Stimulated activated CD8-positive, alpha-beta memory T cell treated with anti-CD3 and anti-CD28 coated beads, Interleukin-4, amount 100 ng/mL, for 24 hours (primary cell): ENCODE measurements around the gene C1orf87.

Experiments
- DNase-seq: peaks from one replicate; pipeline ENCODE4 v3.0.0-alpha.2; 2020; ENCODE audit warnings: low read depth

C1orf87 gene

DNA sequence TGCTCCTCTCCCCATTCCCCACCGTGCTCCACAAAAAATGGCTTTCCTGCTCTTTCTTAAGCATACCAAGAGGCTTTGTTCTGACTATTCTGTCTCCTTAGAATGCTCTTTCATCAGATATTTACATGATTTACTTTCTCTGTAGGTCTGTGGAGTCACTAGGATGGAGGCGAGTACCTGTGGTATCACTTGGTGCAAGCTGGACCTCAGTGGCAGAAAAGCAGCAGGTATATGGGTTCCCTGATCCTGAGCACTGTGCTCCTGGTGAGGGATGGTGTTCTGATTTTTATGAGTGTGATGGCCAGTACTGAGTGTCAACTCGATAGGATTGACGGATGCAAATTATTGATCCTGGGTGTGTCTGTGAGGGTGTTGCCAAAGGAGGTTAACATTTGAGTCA is 10.0 kb downstream of the C1orf87 start:
- DNase-seq = no peak

DNA sequence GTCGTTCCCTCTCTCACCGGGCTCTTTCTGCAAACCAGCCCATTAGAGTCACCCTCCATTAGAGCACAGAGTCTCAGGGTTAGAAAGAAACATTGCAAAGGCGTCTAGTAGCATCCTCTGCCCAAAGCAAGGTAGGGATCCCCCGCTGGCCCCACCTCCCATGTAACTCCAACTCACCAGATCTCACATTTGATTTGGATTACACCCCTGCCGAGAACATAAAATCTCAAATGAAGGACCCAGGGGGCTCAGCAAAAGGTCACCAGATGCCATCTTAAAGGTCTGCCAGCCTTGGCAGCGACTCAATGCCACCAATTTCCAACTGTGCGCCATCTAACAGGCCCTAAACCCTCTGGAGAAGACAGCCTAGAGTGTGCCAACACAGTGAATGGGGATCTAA is 14.1 kb downstream of the C1orf87 start:
- DNase-seq = no peak

DNA sequence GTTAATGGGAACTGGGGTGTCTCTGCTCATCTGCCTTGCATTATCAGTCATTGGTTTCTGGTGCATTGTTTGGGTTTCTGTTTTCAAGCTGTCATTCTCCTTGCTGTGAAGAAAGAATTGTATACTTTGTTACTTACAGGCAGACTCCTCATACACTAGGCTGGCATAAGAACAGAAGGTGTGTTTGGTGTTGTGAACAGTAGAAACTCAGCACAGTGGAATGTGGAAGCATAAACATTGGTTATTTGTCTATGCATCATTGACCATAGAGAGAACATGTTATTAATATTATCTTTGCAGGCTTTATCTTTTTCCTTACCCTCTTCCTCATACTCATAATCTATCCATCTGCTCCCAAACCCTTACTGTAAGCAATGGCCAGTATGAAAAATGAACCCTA is 18.2 kb downstream of the C1orf87 start:
- DNase-seq = no peak

DNA sequence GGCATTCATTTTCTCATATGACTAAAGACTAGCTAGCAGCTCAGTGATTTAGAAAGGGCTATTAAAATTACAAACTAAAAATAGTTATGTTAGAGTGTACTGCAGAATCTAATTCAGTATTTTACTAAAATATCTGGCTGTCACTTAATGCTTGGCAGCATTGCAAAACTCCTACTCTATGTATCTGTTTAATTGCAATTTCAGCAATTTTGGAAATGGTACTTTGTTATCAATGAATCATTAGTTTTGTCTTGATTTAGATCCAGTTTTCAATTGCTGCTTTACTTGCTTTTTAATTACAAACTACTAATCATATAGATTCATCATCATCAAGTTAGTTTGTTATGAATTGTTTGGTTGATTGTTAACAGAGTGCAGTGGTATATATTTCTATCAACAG is 19.2 kb downstream of the C1orf87 start:
- DNase-seq = no peak

- DNase-seq = no peak
Observed at GRCh38 chr1:60052601-60053000, 21.0 kb downstream of the C1orf87 start.

DNA sequence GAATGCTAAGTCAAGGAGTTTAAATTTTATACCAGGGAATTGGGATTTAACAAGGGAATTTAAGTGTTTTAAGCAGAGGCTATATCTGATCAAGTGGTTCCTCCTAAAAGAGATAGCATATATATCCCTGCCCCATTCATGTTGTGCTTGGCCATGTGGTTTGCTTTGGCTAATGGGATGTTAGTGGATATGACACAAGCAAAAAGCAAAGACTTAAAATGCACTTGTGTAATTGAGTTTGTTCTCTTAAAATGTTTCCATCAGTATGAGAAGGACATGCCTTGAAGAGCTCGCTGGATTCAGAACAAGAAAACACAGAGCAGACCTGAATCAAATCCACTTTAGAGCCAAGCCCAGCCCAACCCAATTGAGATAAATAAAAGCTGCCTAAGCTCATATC is 22.4 kb downstream of the C1orf87 start:
- DNase-seq = no peak

DNA sequence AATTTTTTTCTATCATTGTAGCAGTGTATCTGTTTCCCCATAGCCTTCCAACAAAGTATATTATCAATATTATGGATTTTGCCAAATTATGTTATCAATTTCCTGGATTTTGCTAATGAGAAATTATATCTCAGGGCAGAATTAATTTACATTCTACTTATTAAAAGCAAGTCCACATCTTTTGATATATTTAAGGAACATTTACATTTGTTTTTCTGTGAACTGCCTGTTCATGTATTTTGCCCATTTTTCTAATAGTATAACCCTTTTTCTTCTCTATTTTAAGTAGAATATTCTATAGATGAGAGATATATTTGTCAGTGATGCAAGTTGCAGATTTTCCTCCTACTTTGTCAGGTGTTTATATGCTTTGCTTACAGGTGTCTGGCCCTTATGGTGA is 24.4 kb downstream of the C1orf87 start:
- DNase-seq = no peak

DNA sequence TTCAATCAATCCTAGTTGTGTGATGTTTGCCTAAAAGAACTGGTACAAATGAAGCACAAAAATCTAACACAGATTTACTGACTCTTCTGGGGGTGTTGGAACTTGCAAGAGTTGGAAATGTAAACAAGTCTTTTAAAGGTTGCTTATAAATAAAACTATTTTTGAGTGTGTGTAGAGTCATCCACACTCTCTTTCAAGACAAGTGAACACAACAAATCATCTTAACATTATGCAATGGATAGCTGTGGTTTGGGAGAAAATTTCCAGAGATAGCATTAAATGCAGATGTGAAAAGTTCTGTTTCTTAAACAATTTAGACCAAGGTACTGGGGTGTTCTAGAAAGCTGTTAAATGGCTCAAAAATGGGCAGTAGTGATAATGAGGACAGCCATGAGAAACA is 28.7 kb downstream of the C1orf87 start:
- no peak for DNase-seq

DNA sequence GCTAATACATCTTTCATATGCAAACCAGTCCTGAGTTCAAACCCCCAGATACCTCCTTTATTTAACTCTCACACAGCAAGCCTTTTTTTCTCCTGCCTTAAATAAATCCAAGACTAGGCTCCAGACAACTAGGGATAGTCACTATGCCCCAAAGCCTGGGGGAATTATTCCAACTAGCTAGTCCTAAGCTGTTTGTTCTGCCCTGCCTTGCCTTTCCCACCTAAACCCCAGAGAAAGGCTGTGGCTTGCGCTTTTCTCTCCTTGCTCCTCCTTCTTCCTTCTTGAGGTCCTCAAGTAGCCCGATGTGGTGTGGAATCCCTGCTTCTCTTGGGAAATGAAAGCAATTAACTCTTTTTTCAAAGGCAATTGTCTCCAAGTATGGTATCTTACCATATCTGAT is 31.8 kb downstream of the C1orf87 start:
- no peak for DNase-seq

GRCh38 chr1:60037669-60038068 is 35.9 kb downstream of the C1orf87 start:
- DNase-seq = no peak

GRCh38 chr1:60036856-60037460 is 36.6 kb downstream of the C1orf87 start:
- DNase-seq = no peak

DNA sequence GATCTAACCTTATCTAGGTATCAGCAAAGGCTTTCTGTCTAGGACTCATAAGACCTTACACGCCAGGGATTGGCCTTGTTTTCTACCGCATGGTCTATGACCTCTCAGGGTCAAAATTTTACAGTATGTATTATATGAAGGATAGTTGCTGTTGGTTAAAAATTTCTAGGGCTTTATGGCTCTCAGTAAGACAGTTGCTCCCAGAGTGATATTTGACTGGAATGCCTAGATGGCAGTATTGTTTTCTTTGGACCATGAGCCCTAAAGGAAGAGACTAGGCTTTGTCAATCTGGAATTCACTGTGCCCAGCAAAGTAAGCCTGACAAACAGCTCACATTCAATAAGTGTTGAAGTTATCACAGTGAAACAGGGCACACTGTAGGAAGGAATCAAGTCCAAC is 37.6 kb downstream of the C1orf87 start:
- DNase-seq = no peak

GRCh38 chr1:60034999-60035398 is 38.6 kb downstream of the C1orf87 start:
- no peak for DNase-seq

- no peak for DNase-seq
Observed at GRCh38 chr1:60033066-60033465, 40.5 kb downstream of the C1orf87 start.

DNA sequence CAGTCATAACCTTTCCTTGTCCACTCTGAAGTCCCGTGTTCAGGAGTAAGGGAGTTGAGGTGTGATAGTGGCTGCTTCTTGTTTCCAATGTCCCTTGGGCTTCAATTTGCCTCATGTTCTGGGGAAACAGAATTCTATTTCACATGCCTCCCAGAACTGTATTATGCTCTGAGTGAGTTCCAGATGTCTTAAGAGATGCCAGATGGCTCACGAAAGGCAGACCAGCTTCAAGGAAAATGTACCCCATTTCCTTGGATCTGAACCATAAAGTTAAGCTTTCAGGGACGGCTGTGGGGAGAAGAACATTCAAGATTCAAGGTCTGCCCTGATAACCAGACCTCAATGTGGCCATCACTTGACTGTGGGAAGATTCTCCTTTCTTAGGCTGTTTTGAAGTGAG is 42.4 kb downstream of the C1orf87 start:
- DNase-seq = no peak

DNA sequence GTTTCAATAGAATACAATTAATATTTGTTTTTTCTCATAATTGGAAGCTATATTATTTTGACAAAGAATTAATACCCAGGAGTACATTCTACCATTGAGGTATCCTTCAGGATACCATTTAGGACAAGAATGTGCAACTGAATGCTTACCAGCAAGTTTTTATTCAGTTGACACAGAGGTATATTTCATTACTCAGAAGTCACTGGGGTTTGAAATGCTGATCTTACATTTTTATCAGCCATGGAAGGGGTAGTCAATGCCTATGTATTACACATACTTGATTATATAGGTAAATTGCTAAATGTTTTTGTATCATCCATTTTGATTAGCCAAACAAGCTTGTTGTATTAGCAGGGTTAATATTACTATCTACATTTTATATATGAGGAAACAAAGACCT is 48.0 kb downstream of the C1orf87 start:
- DNase-seq = no peak

- DNase-seq = no peak
Observed at GRCh38 chr1:60017508-60018205, 55.9 kb downstream of the C1orf87 start.

- DNase-seq = no peak
Observed at GRCh38 chr1:60010690-60011089, 62.9 kb downstream of the C1orf87 start.

DNA sequence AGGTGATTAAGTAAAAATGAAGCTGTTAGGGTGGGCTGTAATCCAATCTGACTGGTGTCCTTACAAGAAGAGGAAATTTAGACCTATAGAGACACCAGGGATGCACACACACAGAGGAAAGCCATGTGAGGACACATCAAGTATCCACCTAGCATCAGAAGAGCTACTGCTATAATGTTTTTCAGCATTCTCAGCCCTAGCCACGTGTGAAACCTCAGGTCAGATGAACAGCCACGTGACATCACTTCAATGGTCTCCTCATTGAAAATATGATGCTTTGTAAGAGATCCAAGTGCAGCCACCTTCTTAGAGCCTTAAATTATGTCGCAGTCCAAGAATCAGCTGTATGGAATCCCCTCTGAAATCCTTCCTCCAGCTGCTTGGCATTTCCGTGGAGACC is 65.1 kb downstream of the C1orf87 start:
- DNase-seq = no peak

DNA sequence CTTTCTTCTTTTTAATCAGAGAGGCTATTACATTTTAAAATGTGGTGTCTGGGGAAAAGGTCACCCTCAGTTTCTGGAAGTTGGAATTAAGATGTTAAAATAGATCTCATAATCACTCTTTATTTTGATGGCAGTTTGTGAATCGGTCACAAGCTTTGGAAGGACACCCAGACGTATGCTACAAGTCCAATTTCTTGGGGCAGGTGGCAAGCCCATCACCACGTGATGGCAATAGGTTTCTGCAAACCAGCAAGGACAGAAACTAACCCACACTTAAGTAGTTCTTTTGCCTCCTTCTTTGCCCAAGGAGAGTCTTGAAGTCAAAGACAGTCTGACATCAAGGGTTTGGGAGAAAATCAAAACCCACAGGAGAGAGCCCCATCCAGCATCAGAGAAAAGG is 72.9 kb downstream of the C1orf87 start:
- DNase-seq = no peak

GRCh38 chr1:59999746-60000145 is 73.8 kb downstream of the C1orf87 start:
- no peak for DNase-seq

DNA sequence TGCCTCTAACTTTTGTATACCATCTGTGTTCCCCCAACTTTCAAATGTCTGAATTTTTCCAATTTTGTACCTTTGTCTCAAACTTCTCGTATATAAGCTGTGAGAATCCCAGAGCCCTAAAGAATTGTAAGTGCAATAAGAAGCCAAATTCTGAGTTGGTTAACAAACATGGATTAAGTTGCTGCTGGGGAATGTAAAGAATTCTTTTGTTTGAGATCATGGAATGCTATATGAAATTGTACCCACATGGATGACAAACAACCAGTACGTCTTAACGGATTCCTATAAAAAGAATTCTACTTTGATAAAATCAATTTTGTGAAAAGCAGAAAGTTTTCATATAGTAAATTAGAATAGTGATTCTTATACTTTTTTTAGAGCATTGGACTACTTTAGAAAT is 74.6 kb downstream of the C1orf87 start:
- no peak for DNase-seq

DNA sequence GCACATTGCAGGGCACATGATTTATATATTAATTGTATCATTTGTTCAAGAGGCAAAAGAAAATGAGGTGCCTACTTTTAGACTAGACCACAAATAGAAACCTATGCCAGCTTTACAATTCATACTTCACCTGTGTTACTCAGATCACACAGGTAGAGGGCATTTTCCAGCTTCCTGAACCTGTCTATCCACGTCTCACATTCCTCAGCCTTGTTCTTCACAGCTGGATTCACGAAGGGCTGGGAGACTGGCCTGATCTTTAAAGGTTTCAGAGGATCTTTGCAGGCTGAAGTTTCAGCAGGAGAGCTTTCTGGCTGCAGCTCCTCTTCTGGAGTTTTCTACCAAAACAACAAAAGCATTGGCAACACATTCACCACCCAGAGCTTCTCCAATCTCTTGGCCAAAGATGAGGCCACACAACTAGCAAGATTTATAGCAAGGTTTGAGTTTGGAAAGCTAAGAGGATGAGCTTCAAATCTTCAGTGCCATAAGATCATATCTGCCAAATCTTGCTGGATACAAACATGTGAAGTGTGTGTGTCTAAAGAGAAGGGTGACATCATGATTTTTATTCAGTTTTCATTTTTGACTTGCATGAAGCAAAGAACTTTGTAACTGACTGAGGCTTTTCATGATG is 76.0 kb downstream of the C1orf87 start:
- no peak for DNase-seq
